IMR-90 (cell line): Measurements from ENCODE around the gene AFDN. TPM values are rescaled to one million over a fixed set of nuclear protein-coding genes. Genes with fewer than 3 reads are reported as not detected.

ENCODE experiments used
- ATAC-seq: fragments of 200-7000 bp; cut with Tn5 transposase; 2 replicates; pipeline ENCODE4 v1.9.1; 2020; ENCODE audit warnings: low read depth, mild to moderate bottlenecking, moderate library complexity
- BruUV-seq: library from RNA; stranded (reverse); fragments of 400-500 nt; replicated peaks from 2 replicates; lab custom pipeline; 2021; lab: Mats Ljungman, UMichigan
- CTCF ChIA-PET: fragments of 300-600 bp; formaldehyde crosslinking; extraction: SDS; loops from one replicate; lab custom pipeline; 2021; ENCODE audit warnings: antibody characterized with exemption; lab: Yijun Ruan, JAX
- POLR2A ChIA-PET: fragments of 300-600 bp; sonication (Branson Sonifier 250); formaldehyde crosslinking; loops from one replicate; lab custom pipeline; 2022; ENCODE audit warnings: antibody characterized with exemption; ENCODE audit not compliant: unreplicated experiment; lab: Charles Lee
- DNase-seq: peaks from one replicate; pipeline ENCODE4 v3.0.0; 2013
- H2AFZ ChIP-seq: replicated peaks from 2 replicates; pipeline ENCODE3; 2013; ENCODE audit warnings: low read length, mild to moderate bottlenecking; ENCODE audit not compliant: poor library complexity
- H2AK5ac ChIP-seq: 2 replicates; pipeline ENCODE4 v1.6.1; 2013; ENCODE audit warnings: low read depth, low read length, inconsistent platforms
- H2AK9ac ChIP-seq: replicated peaks from 2 replicates; pipeline ENCODE3; 2013; ENCODE audit warnings: mild to moderate bottlenecking, low read depth, low read length, moderate library complexity; ENCODE audit not compliant: poor library complexity
- H2BK120ac ChIP-seq: 2 replicates; pipeline ENCODE4 v1.6.1; 2013; ENCODE audit warnings: low read depth, low read length, inconsistent platforms
- H2BK15ac ChIP-seq: 3 replicates; pipeline ENCODE4 v1.6.1; 2013; ENCODE audit warnings: low read depth, low read length, inconsistent platforms
- H2BK20ac ChIP-seq: 2 replicates; pipeline ENCODE4 v1.6.1; 2013; ENCODE audit warnings: low read depth, mild to moderate bottlenecking, inconsistent platforms, low read length, moderate library complexity
- H2BK5ac ChIP-seq: 2 replicates; pipeline ENCODE4 v1.6.1; 2013; ENCODE audit warnings: mild to moderate bottlenecking, low read depth, low read length, inconsistent platforms; ENCODE audit not compliant: poor library complexity, severe bottlenecking
- H3K14ac ChIP-seq: replicated peaks from 2 replicates; pipeline ENCODE4 v1.6.1; 2013; ENCODE audit warnings: low read depth, low read length, inconsistent platforms
- H3K18ac ChIP-seq: 2 replicates; pipeline ENCODE4 v1.6.1; 2013; ENCODE audit warnings: low read depth, low read length, control low read depth
- H3K23ac ChIP-seq: 2 replicates; pipeline ENCODE4 v1.6.1; 2013; ENCODE audit warnings: low read depth, low read length, inconsistent platforms
- H3K27ac ChIP-seq: 2 replicates; pipeline ENCODE4 v1.5.1; 2013; ENCODE audit warnings: mild to moderate bottlenecking, control low read depth, low read length; ENCODE audit not compliant: insufficient read depth
- H3K27me3 ChIP-seq: 2 replicates; pipeline ENCODE4 v1.6.1; 2013; ENCODE audit warnings: low read length; ENCODE audit not compliant: control insufficient read depth, insufficient read depth
- H3K36me3 ChIP-seq: 2 replicates; pipeline ENCODE4 v1.6.1; 2013; ENCODE audit warnings: low read length, mixed read lengths; ENCODE audit not compliant: control insufficient read depth, insufficient read depth
- H3K4ac ChIP-seq: 2 replicates; pipeline ENCODE4 v1.6.1; 2013; ENCODE audit warnings: low read depth, low read length, inconsistent platforms
- H3K4me1 ChIP-seq: 2 replicates; pipeline ENCODE4 v1.6.1; 2013; ENCODE audit warnings: low read length, mixed read lengths; ENCODE audit not compliant: control insufficient read depth, insufficient read depth
- H3K4me2 ChIP-seq: 2 replicates; pipeline ENCODE4 v1.6.1; 2013; ENCODE audit warnings: low read depth, mild to moderate bottlenecking, control low read depth, low read length, moderate library complexity
- H3K4me3 ChIP-seq: 2 replicates; pipeline ENCODE4 v1.5.1; 2013; ENCODE audit warnings: low read depth, mild to moderate bottlenecking, control low read depth, low read length, moderate library complexity; ENCODE audit not compliant: insufficient read depth
- H3K56ac ChIP-seq: 2 replicates; pipeline ENCODE4 v1.6.1; 2013; ENCODE audit warnings: low read length, inconsistent platforms; ENCODE audit not compliant: insufficient read depth; ENCODE audit errors: extremely low read depth
- H3K79me1 ChIP-seq, 2 experiments: 2 replicates each; pipeline ENCODE4 v1.6.1; 2013; ENCODE audit warnings: low read length in 2 of 2, inconsistent platforms in 1 of 2, low read depth in 1 of 2
- H3K9ac ChIP-seq: 2 replicates; pipeline ENCODE4 v1.6.1; 2013; ENCODE audit warnings: low read depth, low read length, control low read depth
- H3K9me1 ChIP-seq: 2 replicates; pipeline ENCODE4 v1.6.1; 2013; ENCODE audit warnings: low read length, inconsistent platforms; ENCODE audit not compliant: insufficient read depth
- H3K9me3 ChIP-seq: 2 replicates; pipeline ENCODE4 v1.6.1; 2013; ENCODE audit warnings: low read length; ENCODE audit not compliant: control insufficient read depth, insufficient read depth
- H4K20me1 ChIP-seq: 2 replicates; pipeline ENCODE4 v1.6.1; 2013; ENCODE audit warnings: low read length, inconsistent platforms; ENCODE audit not compliant: insufficient read depth
- H4K5ac ChIP-seq: 2 replicates; pipeline ENCODE4 v1.6.1; 2013; ENCODE audit warnings: mild to moderate bottlenecking, low read depth, low read length, control low read depth
- H4K8ac ChIP-seq, 2 experiments: 2 replicates each; pipeline ENCODE4 v1.6.1; 2013; ENCODE audit warnings: low read depth in 2 of 2, low read length in 2 of 2, control low read depth in 1 of 2, inconsistent platforms in 1 of 2
- H4K91ac ChIP-seq: 2 replicates; pipeline ENCODE4 v1.6.1; 2013; ENCODE audit warnings: low read depth, low read length, inconsistent platforms; ENCODE audit not compliant: insufficient read depth
- CEBPB ChIP-seq: IDR thresholded peaks from 2 replicates; pipeline ENCODE4 v1.6.1; 2012; ENCODE audit warnings: low read depth, low read length, improper control_type of control experiment
- FOS ChIP-seq: fragments of 150-350 bp; IDR thresholded peaks from 2 replicates; pipeline ENCODE4 v1.6.1; 2016; ENCODE audit warnings: low read depth, low read length
- MAZ ChIP-seq: IDR thresholded peaks from 2 replicates; pipeline ENCODE4 v1.6.1; 2012; ENCODE audit warnings: low read depth, mild to moderate bottlenecking, low read length, improper control_type of control experiment, moderate library complexity, borderline replicate concordance
- POLR2A ChIP-seq: IDR thresholded peaks from 2 replicates; pipeline ENCODE4 v1.6.1; 2012; ENCODE audit warnings: mild to moderate bottlenecking, low read depth, low read length
- RCOR1 ChIP-seq: IDR thresholded peaks from 2 replicates; pipeline ENCODE4 v1.6.1; 2012; ENCODE audit warnings: mild to moderate bottlenecking, low read length, improper control_type of control experiment; ENCODE audit not compliant: insufficient replicate concordance
- dilution Hi-C: fragments of 300-500 bp; cut with HindIII; formaldehyde crosslinking; loops from one replicate; pipeline ENCODE4 v1.14.3; 2018; ENCODE audit warnings: low sequenced_read_pairs; ENCODE audit not compliant: unreplicated experiment
- in situ Hi-C: fragments of 300-500 bp; cut with MboI; formaldehyde crosslinking; loops from 3 replicates; pipeline ENCODE4 v1.14.3; 2019; ENCODE audit warnings: low sequenced_read_pairs, inconsistent platforms, mixed read lengths
- intact Hi-C: fragments of 100-400 bp; cut with micrococcal nuclease; formaldehyde crosslinking; loops from 2 replicates; pipeline ENCODE4 v1.10.0; 2022
- polyA plus RNA-seq, 3 experiments: library from polyadenylated mRNA; depleted of rRNA; stranded (reverse); fragments of >200 nt; gene quantifications; 2 replicates each; pipeline ENCODE4 v1.2.3, GENCODE V29; 2012; ENCODE audit warnings: low replicate concordance in 1 of 3
- total RNA-seq: library from RNA; depleted of rRNA; stranded (reverse); fragments of >200 nt; gene quantifications from 2 replicates; pipeline ENCODE4 v1.2.3, GENCODE V29; 2012
- TF ChIP-seq, protein P1 (sequence below): fragments of 150-350 bp; IDR thresholded peaks from 2 replicates; pipeline ENCODE4 v1.6.1; 2016; ENCODE audit warnings: low read depth, mild to moderate bottlenecking, low read length, moderate library complexity, borderline replicate concordance
- TF ChIP-seq, protein P2 (sequence below): conservative IDR thresholded peaks from 2 replicates; pipeline ENCODE4 v1.5.1; 2012; ENCODE audit warnings: mild to moderate bottlenecking, low read depth, low read length, improper control_type of control experiment

The AFDN gene
- total and polyA plus RNA-seq, 2 of the 4 experiments (the other 2 are of a cell fraction), result 11.6 to 20.8 TPM

- peaks cover 5 to 23% of the 10 kb centered on the region in 2 experiments for H3K79me1 ChIP-seq
- H3K23ac ChIP-seq, result no peak overlapping the region
- H2AK5ac ChIP-seq, result no peak overlapping the region
- H4K20me1 ChIP-seq, result peaks cover 18% of the 10 kb centered on the region
- DNase-seq (no peak), ATAC-seq (no peak)
- no peak overlapping the region for H3K4me2 ChIP-seq
- no TSS peak for BruUV-seq
- dilution Hi-C loops, result no loop called here
- H2BK120ac ChIP-seq, result no peak overlapping the region
- no peak overlapping the region for H2BK5ac ChIP-seq
- H3K4me3 ChIP-seq, result no peak overlapping the region
- intact Hi-C loops, result loop anchor here (10.0 kb wide), 1 partner anchor 205 kb away; no protein-coding TSS in a partner anchor
- H3K56ac ChIP-seq, result no peak overlapping the region
- H3K9ac ChIP-seq, result no peak overlapping the region
- H3K14ac ChIP-seq, result no peak overlapping the region
- H3K4ac ChIP-seq, result no peak overlapping the region
- H4K91ac ChIP-seq, result no peak overlapping the region
- H2AFZ ChIP-seq, result no peak overlapping the region
- H3K27me3 ChIP-seq, result no peaks in the 10 kb centered on the region; the same call in 1 of the 2 replicates
- TF ChIP-seq POLR2A, result no peak
- TF ChIP-seq FOS, result no peak
- no peak for TF ChIP-seq RCOR1
- TF ChIP-seq CEBPB, result no peak
- TF ChIP-seq, protein P1, sequence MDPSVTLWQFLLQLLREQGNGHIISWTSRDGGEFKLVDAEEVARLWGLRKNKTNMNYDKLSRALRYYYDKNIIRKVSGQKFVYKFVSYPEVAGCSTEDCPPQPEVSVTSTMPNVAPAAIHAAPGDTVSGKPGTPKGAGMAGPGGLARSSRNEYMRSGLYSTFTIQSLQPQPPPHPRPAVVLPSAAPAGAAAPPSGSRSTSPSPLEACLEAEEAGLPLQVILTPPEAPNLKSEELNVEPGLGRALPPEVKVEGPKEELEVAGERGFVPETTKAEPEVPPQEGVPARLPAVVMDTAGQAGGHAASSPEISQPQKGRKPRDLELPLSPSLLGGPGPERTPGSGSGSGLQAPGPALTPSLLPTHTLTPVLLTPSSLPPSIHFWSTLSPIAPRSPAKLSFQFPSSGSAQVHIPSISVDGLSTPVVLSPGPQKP, result no peak
- TF ChIP-seq, protein P2, sequence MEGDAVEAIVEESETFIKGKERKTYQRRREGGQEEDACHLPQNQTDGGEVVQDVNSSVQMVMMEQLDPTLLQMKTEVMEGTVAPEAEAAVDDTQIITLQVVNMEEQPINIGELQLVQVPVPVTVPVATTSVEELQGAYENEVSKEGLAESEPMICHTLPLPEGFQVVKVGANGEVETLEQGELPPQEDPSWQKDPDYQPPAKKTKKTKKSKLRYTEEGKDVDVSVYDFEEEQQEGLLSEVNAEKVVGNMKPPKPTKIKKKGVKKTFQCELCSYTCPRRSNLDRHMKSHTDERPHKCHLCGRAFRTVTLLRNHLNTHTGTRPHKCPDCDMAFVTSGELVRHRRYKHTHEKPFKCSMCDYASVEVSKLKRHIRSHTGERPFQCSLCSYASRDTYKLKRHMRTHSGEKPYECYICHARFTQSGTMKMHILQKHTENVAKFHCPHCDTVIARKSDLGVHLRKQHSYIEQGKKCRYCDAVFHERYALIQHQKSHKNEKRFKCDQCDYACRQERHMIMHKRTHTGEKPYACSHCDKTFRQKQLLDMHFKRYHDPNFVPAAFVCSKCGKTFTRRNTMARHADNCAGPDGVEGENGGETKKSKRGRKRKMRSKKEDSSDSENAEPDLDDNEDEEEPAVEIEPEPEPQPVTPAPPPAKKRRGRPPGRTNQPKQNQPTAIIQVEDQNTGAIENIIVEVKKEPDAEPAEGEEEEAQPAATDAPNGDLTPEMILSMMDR, result no peak
- TF ChIP-seq MAZ, result no peak
- H3K9me1 ChIP-seq, result no peaks in the 10 kb centered on the region
- H2BK15ac ChIP-seq, result no peak overlapping the region
- H3K18ac ChIP-seq, result no peak overlapping the region
- no peak overlapping the region for H2AK9ac ChIP-seq
- H3K27ac ChIP-seq, result no peak overlapping the region
- no peak overlapping the region for H4K8ac ChIP-seq
- H3K36me3 ChIP-seq, result no peaks in the 10 kb centered on the region
- in situ Hi-C loops, result no loop called here
- ChIA-PET CTCF (no interaction called here), POLR2A (no interaction called here)
- no peak overlapping the region for H4K5ac ChIP-seq
- peaks cover 2% of the 10 kb centered on the region; the same call in 1 of the 2 replicates for H3K4me1 ChIP-seq
- no peaks in the 10 kb centered on the region for H3K9me3 ChIP-seq
- H2BK20ac ChIP-seq, result no peak overlapping the region
Measured at GRCh38 chr6:167829513-167829912, 2.8 kb downstream of the AFDN start.
